GM12891 (cell line): Measurements from ENCODE around the gene NPL.

Source experiments
- DNase-seq: peaks from one replicate; pipeline ENCODE4 v3.0.0; 2011; ENCODE audit warnings: low spot score; ENCODE audit not compliant: insufficient read length
- FAIRE-seq: peaks from 2 replicates; lab custom pipeline; 2011; peaks lifted over from hg19 to GRCh38; lab: Jason Lieb, UNC
- PAX5 ChIP-seq: IDR thresholded peaks from 2 replicates; pipeline ENCODE4 v1.6.1; 2011; ENCODE audit warnings: low read length, moderate library complexity, mild to moderate bottlenecking; ENCODE audit not compliant: insufficient read depth, severe bottlenecking
- POLR2A ChIP-seq: IDR thresholded peaks from 2 replicates; pipeline ENCODE4 v1.6.1; 2011; ENCODE audit warnings: low read depth, low read length, control low read depth
- POLR2AphosphoS5 ChIP-seq: IDR thresholded peaks from 2 replicates; pipeline ENCODE4 v1.6.1; 2011; ENCODE audit warnings: low read depth, low read length, control low read depth
- POU2F2 ChIP-seq: IDR thresholded peaks from 2 replicates; pipeline ENCODE4 v1.6.1; 2011; ENCODE audit warnings: low read depth, mild to moderate bottlenecking, control low read depth, low read length, moderate library complexity
- SPI1 ChIP-seq: IDR thresholded peaks from 2 replicates; pipeline ENCODE4 v1.6.1; 2011; ENCODE audit warnings: low read depth, low read length, control low read depth
- TAF1 ChIP-seq: IDR thresholded peaks from 2 replicates; pipeline ENCODE4 v1.6.1; 2011; ENCODE audit warnings: low read depth, low read length, control low read depth

Gene NPL

GRCh38 chr1:182786223-182786994 lies 3.2 kb upstream of the NPL start:
- no peak for TF ChIP-seq POLR2AphosphoS5
- TF ChIP-seq POU2F2: no peak
- TF ChIP-seq PAX5: no peak
- no peak for TF ChIP-seq TAF1
- TF ChIP-seq POLR2A: no peak
- TF ChIP-seq SPI1: no peak
- FAIRE-seq: no peak
- no peak for DNase-seq

GRCh38 chr1:182786995-182787324 lies 2.6 kb upstream of the NPL start:
- no peak for DNase-seq
- no peak for FAIRE-seq
- no peak for TF ChIP-seq PAX5

GRCh38 chr1:182791281-182792179 lies 2.0 kb downstream of the NPL start:
- DNase-seq (no peak), FAIRE-seq (peak; percentile 47)
- TF ChIP-seq POLR2AphosphoS5: no peak
- no peak for TF ChIP-seq TAF1
- TF ChIP-seq POLR2A: no peak
- no peak for TF ChIP-seq PAX5
- TF ChIP-seq SPI1: no peak
- no peak for TF ChIP-seq POU2F2

- no peak for FAIRE-seq
- TF ChIP-seq TAF1 (no peak), PAX5 (no peak), POLR2AphosphoS5 (no peak), SPI1 (no peak), POLR2A (no peak), POU2F2 (no peak)
- no peak for DNase-seq
Observed at GRCh38 chr1:182794091-182794490, 4.5 kb downstream of the NPL start.

GRCh38 chr1:182794676-182795201 lies 5.2 kb downstream of the NPL start:
- DNase-seq: no peak
- no peak for FAIRE-seq
- no peak for TF ChIP-seq POLR2AphosphoS5
- no peak for TF ChIP-seq SPI1
- no peak for TF ChIP-seq PAX5
- no peak for TF ChIP-seq TAF1
- TF ChIP-seq POU2F2: no peak
- no peak for TF ChIP-seq POLR2A

GRCh38 chr1:182795563-182796228 lies 6.1 kb downstream of the NPL start:
- FAIRE-seq: peak; percentile 58
- no peak for DNase-seq
- TF ChIP-seq PAX5 (no peak), POLR2A (no peak), TAF1 (no peak), POU2F2 (no peak), SPI1 (no peak), POLR2AphosphoS5 (no peak)

- FAIRE-seq (no peak), DNase-seq (no peak)
- no peak for TF ChIP-seq SPI1
- TF ChIP-seq POLR2A: no peak
- no peak for TF ChIP-seq PAX5
- no peak for TF ChIP-seq POLR2AphosphoS5
- TF ChIP-seq POU2F2: no peak
- no peak for TF ChIP-seq TAF1
Observed at GRCh38 chr1:182802006-182802803, 12.6 kb downstream of the NPL start.

- DNase-seq (no peak), FAIRE-seq (no peak)
- TF ChIP-seq POLR2AphosphoS5 (no peak), TAF1 (no peak), POLR2A (no peak), PAX5 (no peak), POU2F2 (no peak), SPI1 (no peak)
Observed at GRCh38 chr1:182803846-182804245, 14.3 kb downstream of the NPL start.

GRCh38 chr1:182806015-182806678 lies 16.6 kb downstream of the NPL start:
- FAIRE-seq (no peak), DNase-seq (no peak)

More at GRCh38 chr1:182806015-182806678, 16.6 kb downstream of the NPL start:
- TF ChIP-seq POU2F2 (no peak), POLR2AphosphoS5 (no peak), TAF1 (no peak), SPI1 (no peak), PAX5 (no peak)
